SK-N-MC (cell line): ENCODE results near the gene SLC43A3.

Source experiments
- EZH2 ChIP-seq: fragments of 200-600 bp; sonication (generic); IDR thresholded peaks from one replicate; pipeline ENCODE4 v1.6.1; 2017; ENCODE audit warnings: antibody characterized with exemption
- FOXP2 ChIP-seq: optimal IDR thresholded peaks from 2 replicates; pipeline ENCODE3; 2011; ENCODE audit warnings: mild to moderate bottlenecking, moderate library complexity; ENCODE audit not compliant: insufficient read depth; ENCODE audit errors: extremely low read length, control extremely low read depth
- POLR2AphosphoS5 ChIP-seq: IDR thresholded peaks from 2 replicates; pipeline ENCODE4 v1.6.1; 2012; ENCODE audit warnings: mild to moderate bottlenecking, low read depth, low read length, borderline replicate concordance

GRCh38 chr11:57473285-57473841, 46.4 kb upstream of the SLC43A3 start:
- TF ChIP-seq POLR2AphosphoS5 (no peak), EZH2 (no peak), FOXP2 (no peak)
